Measurements from ENCODE around the gene APOBEC3B. TPM values are rescaled to one million over a fixed set of nuclear protein-coding genes. Genes with fewer than 3 reads are reported as not detected.

Gene APOBEC3B
- total and polyA plus RNA-seq, 2 experiments from 2014 or later, result 4.1 to 10.6 TPM

DNA sequence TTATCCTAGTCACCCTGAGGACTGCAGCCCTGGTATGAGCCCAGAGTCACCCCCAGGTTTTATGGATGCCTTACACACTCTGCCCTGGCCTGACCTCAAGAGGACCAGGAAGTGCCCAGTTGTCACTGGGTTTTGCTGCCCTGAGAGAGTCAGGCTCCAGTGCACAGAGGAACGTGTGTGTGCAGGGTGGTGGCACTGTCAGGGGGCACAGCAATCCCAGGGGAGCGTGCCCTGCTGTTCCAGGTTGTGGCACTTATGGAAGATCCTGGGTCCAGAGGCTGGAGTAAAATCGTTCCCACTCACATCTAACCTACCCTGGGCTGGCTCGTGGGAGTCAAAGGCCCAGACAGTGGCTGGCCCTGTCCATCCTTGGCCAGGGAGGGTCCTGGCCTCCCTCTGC is 17.2 kb upstream of the APOBEC3B start:
- no peak overlapping the region for H3K4me3 ChIP-seq
- no peak overlapping the region for H2AFZ ChIP-seq
- H3F3A ChIP-seq (ENCODE audit: insufficient read depth), result no peaks in the 10 kb centered on the region
- no peaks in the 10 kb centered on the region for H3K4me1 ChIP-seq (ENCODE audit: insufficient read depth)
- no peak overlapping the region for H3K4me2 ChIP-seq (ENCODE audit: unreplicated experiment)
- in situ Hi-C loops (cut with MboI), result no loop called here
- H3K36me3 ChIP-seq (ENCODE audit: low read depth), result no peaks in the 10 kb centered on the region
- no peak for DNase-seq
- H3K9me2 ChIP-seq (ENCODE audit: insufficient read depth), result no peaks in the 10 kb centered on the region
- H3K27me3 ChIP-seq (replicated peaks; ENCODE audit: insufficient read depth), result peaks cover 22% of the 10 kb centered on the region
- H3K27ac ChIP-seq, result no peak overlapping the region
- no peak overlapping the region for H3K9ac ChIP-seq
- no peaks in the 10 kb centered on the region for H3K9me3 ChIP-seq (ENCODE audit: low read depth)
- H4K20me1 ChIP-seq (ENCODE audit: insufficient read depth), result no peaks in the 10 kb centered on the region
- 35 to 43% methylated on average over 4 of the region's 4 CpGs for WGBS, 2 experiments (ENCODE audit: low coverage in 1 of 2, low lambda C conversion rate in 2 of 2, missing lambda C conversion rate in 2 of 2)
- TF ChIP-seq EZH2 (IDR thresholded peaks at IDR 0.05; ENCODE audit: insufficient read depth, poor library complexity, severe bottlenecking) (no peak), EZH2phosphoT487 (IDR thresholded peaks at IDR 0.05; ENCODE audit: insufficient read depth, low read depth) (no peak)
- no peaks in the 10 kb centered on the region for H3K79me2 ChIP-seq (ENCODE audit: insufficient read depth)

DNA sequence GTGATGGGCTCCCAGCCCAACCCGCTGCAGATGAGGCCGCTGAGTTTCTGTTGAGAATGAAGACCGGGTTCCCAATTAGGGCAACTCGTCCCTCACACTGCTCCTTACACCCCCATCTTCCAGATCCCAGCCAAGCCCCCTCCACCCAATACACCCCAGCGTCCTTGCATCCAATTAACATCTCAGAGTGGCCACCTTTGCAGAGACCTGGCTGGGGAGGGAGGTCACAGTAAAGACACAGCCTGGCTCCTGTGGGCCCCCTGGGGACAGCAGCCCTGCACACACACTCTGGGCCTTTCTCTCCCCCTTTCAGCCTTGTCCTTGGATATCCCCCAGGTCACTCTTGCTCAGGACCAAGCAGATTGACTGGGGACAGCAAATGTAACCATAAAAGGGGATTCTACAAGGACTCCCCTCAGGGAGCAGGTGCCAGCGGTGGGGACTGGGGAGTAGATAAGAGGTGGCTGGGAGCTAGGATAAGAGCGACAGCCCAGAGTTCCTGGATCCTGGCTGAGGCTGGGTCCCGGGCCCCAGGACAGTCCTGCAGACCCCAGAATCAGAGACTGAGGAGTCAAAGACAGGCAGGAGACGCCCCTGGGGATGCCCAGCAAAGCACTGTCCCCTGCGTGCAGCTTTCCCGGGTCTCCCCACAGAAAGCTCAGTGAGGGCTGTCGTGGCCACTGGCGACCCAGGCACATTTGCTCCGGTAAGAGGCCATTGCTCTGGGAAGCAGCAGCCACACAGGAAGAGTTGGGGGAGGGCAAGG is 16.4 kb upstream of the APOBEC3B start:
- no peaks in the 10 kb centered on the region for H3F3A ChIP-seq (ENCODE audit: insufficient read depth)
- no peaks in the 10 kb centered on the region for H4K20me1 ChIP-seq (ENCODE audit: insufficient read depth)
- no peaks in the 10 kb centered on the region for H3K4me1 ChIP-seq (ENCODE audit: insufficient read depth)
- no peak for DNase-seq
- TF ChIP-seq EZH2 (IDR thresholded peaks at IDR 0.05; ENCODE audit: insufficient read depth, poor library complexity, severe bottlenecking), result no peak
- TF ChIP-seq EZH2phosphoT487 (IDR thresholded peaks at IDR 0.05; ENCODE audit: insufficient read depth, low read depth), result no peak
- no peak overlapping the region for H3K4me2 ChIP-seq (ENCODE audit: unreplicated experiment)
- H3K36me3 ChIP-seq (ENCODE audit: low read depth), result no peaks in the 10 kb centered on the region
- no peaks in the 10 kb centered on the region for H3K9me2 ChIP-seq (ENCODE audit: insufficient read depth)
- no peak overlapping the region for H3K4me3 ChIP-seq
- H3K27ac ChIP-seq, result no peak overlapping the region
- H2AFZ ChIP-seq, result no peak overlapping the region
- in situ Hi-C loops (cut with MboI), result no loop called here
- H3K9me3 ChIP-seq (ENCODE audit: low read depth), result no peaks in the 10 kb centered on the region
- 49 to 55% methylated on average over 10 to 14 of the region's 14 CpGs for WGBS, 2 experiments (ENCODE audit: low coverage in 1 of 2, low lambda C conversion rate in 2 of 2, missing lambda C conversion rate in 2 of 2)
- H3K79me2 ChIP-seq (ENCODE audit: insufficient read depth), result no peaks in the 10 kb centered on the region
- H3K27me3 ChIP-seq (replicated peaks; ENCODE audit: insufficient read depth), result peaks cover 30% of the 10 kb centered on the region
- no peak overlapping the region for H3K9ac ChIP-seq

GRCh38 chr22:38966380-38966702 is 15.8 kb upstream of the APOBEC3B start:
- H3K79me2 ChIP-seq (ENCODE audit: insufficient read depth), result no peaks in the 10 kb centered on the region
- 34 to 35% methylated on average over 5 of the region's 5 CpGs for WGBS, 2 experiments (ENCODE audit: low coverage in 1 of 2, low lambda C conversion rate in 2 of 2, missing lambda C conversion rate in 2 of 2)
- H3K4me1 ChIP-seq (ENCODE audit: insufficient read depth), result no peaks in the 10 kb centered on the region
- no peaks in the 10 kb centered on the region for H3K9me2 ChIP-seq (ENCODE audit: insufficient read depth)
- no peak overlapping the region for H3K9ac ChIP-seq
- DNase-seq, result no peak
- no peaks in the 10 kb centered on the region for H4K20me1 ChIP-seq (ENCODE audit: insufficient read depth)
- in situ Hi-C loops (cut with MboI), result no loop called here
- H3K9me3 ChIP-seq (ENCODE audit: low read depth), result no peaks in the 10 kb centered on the region
- no peak overlapping the region for H3K4me2 ChIP-seq (ENCODE audit: unreplicated experiment)
- no peaks in the 10 kb centered on the region for H3F3A ChIP-seq (ENCODE audit: insufficient read depth)
- H2AFZ ChIP-seq, result no peak overlapping the region
- no peak overlapping the region for H3K4me3 ChIP-seq
- H3K27me3 ChIP-seq (replicated peaks; ENCODE audit: insufficient read depth), result peaks cover 30% of the 10 kb centered on the region
- H3K27ac ChIP-seq, result no peak overlapping the region
- H3K36me3 ChIP-seq (ENCODE audit: low read depth), result no peaks in the 10 kb centered on the region
- TF ChIP-seq EZH2 (IDR thresholded peaks at IDR 0.05; ENCODE audit: insufficient read depth, poor library complexity, severe bottlenecking) (no peak), EZH2phosphoT487 (IDR thresholded peaks at IDR 0.05; ENCODE audit: insufficient read depth, low read depth) (no peak)

GRCh38 chr22:38966942-38967341 is 15.2 kb upstream of the APOBEC3B start:
- Histone ChIP-seq H3K27me3 (replicated peaks; ENCODE audit: insufficient read depth) (peaks cover 30% of the 10 kb centered on the region), H3K9me2 (ENCODE audit: insufficient read depth) (no peaks in the 10 kb centered on the region), H3K4me2 (ENCODE audit: unreplicated experiment) (no peak overlapping the region), H3K4me3 (no peak overlapping the region), H3K36me3 (ENCODE audit: low read depth) (no peaks in the 10 kb centered on the region), H4K20me1 (ENCODE audit: insufficient read depth) (no peaks in the 10 kb centered on the region), H3K9me3 (ENCODE audit: low read depth) (no peaks in the 10 kb centered on the region), H3K9ac (no peak overlapping the region), H3K4me1 (ENCODE audit: insufficient read depth) (no peaks in the 10 kb centered on the region), H3K27ac (no peak overlapping the region), H2AFZ (no peak overlapping the region), H3K79me2 (ENCODE audit: insufficient read depth) (no peaks in the 10 kb centered on the region), H3F3A (ENCODE audit: insufficient read depth) (no peaks in the 10 kb centered on the region)
- DNase-seq, result no peak
- in situ Hi-C loops (cut with MboI), result no loop called here
- TF ChIP-seq EZH2 (IDR thresholded peaks at IDR 0.05; ENCODE audit: insufficient read depth, poor library complexity, severe bottlenecking), result no peak
- no peak for TF ChIP-seq EZH2phosphoT487 (IDR thresholded peaks at IDR 0.05; ENCODE audit: insufficient read depth, low read depth)
- 81 to 84% methylated on average over 7 of the region's 7 CpGs for WGBS, 2 experiments (ENCODE audit: low coverage in 1 of 2, low lambda C conversion rate in 2 of 2, missing lambda C conversion rate in 2 of 2)

Measured in GM23248 (cell line).